CD14-positive monocyte (primary cell): ENCODE data around the gene GLMP. TPM values are rescaled to one million over a fixed set of nuclear protein-coding genes. Genes with fewer than 3 reads are reported as not detected.

Experiments used
- DNase-seq, 3 donors: peaks; one replicate each; pipeline ENCODE4 v3.0.0-alpha.2; 2011 to 2022
- H2AFZ ChIP-seq: 2 replicates; pipeline ENCODE4 v1.6.0; 2012; ENCODE audit warnings: mild to moderate bottlenecking, low read depth, low read length, inconsistent platforms; ENCODE audit not compliant: insufficient read depth, poor library complexity, severe bottlenecking
- H3K27ac ChIP-seq, 2 donors: 1 replicate in 1 of 2; 2 replicates in 1 of 2; pipeline ENCODE4 v1.5.1; 2012 to 2013; ENCODE audit warnings: low read length in 2 of 2, control low read depth in 1 of 2, inconsistent platforms in 1 of 2, low read depth in 1 of 2, mild to moderate bottlenecking in 1 of 2
- H3K27me3 ChIP-seq, 2 donors: one replicate each; pipeline versions ENCODE4 v1.6.0 to v1.6.1; 2011 to 2013; ENCODE audit warnings: low read length in 2 of 2; ENCODE audit not compliant: control insufficient read depth in 2 of 2, insufficient read depth in 2 of 2
- H3K36me3 ChIP-seq, 2 donors: replicated peaks in 1 of 2; 1 replicate in 1 of 2; 2 replicates in 1 of 2; pipeline versions ENCODE4 v1.5.1 to v1.6.1; 2012 to 2013; ENCODE audit warnings: low read length in 2 of 2, control low read depth in 1 of 2, inconsistent platforms in 1 of 2, mild to moderate bottlenecking in 1 of 2; ENCODE audit not compliant: insufficient read depth in 2 of 2, control insufficient read depth in 1 of 2
- H3K4me1 ChIP-seq, 2 donors: 1 replicate in 1 of 2; 2 replicates in 1 of 2; pipeline versions ENCODE4 v1.5.1 to v1.6.1; 2012 to 2013; ENCODE audit warnings: low read length in 2 of 2, control low read depth in 1 of 2, inconsistent platforms in 1 of 2, mild to moderate bottlenecking in 1 of 2, moderate library complexity in 1 of 2; ENCODE audit not compliant: insufficient read depth in 2 of 2, control insufficient read depth in 1 of 2
- H3K4me2 ChIP-seq: replicated peaks from 2 replicates; pipeline ENCODE3; 2012; ENCODE audit warnings: low read length, moderate library complexity, mild to moderate bottlenecking; ENCODE audit not compliant: poor library complexity, severe bottlenecking; ENCODE audit errors: extremely low read depth
- H3K4me3 ChIP-seq, 3 experiments: fragments of 200-600 bp in 1 of 3; sonication (generic) in 1 of 3; replicated peaks in 1 of 3; 1 replicate in 2 of 3; 2 replicates in 1 of 3; pipeline ENCODE4 v1.5.1; 2011 to 2013; ENCODE audit warnings: low read length in 3 of 3, mild to moderate bottlenecking in 3 of 3, control low read depth in 2 of 3, low read depth in 2 of 3, inconsistent platforms in 1 of 3, moderate library complexity in 1 of 3
- H3K79me2 ChIP-seq: 2 replicates; pipeline ENCODE4 v1.6.0; 2012; ENCODE audit warnings: mild to moderate bottlenecking, control low read depth, inconsistent platforms, low read length, moderate library complexity; ENCODE audit not compliant: insufficient read depth
- H3K9ac ChIP-seq: 2 replicates; pipeline ENCODE4 v1.6.0; 2017; ENCODE audit warnings: low read length, mild to moderate bottlenecking; ENCODE audit not compliant: insufficient read depth, poor library complexity, severe bottlenecking
- H3K9me3 ChIP-seq, 2 donors: replicated peaks in 1 of 2; 1 replicate in 1 of 2; 2 replicates in 1 of 2; pipeline versions ENCODE4 v1.5.1 to v1.6.1; 2012 to 2013; ENCODE audit warnings: low read length in 2 of 2, control low read depth in 1 of 2; ENCODE audit not compliant: control insufficient read depth in 1 of 2, insufficient read depth in 1 of 2
- H4K20me1 ChIP-seq: 2 replicates; pipeline ENCODE4 v1.6.0; 2012; ENCODE audit warnings: mild to moderate bottlenecking, low read length, control low read depth, moderate library complexity; ENCODE audit not compliant: insufficient read depth
- H3K27ac Mint-ChIP-seq, 7 donors: one replicate each; pipeline ENCODE4 v1.8.0; 2020; ENCODE audit warnings: mild to moderate bottlenecking in 7 of 7, mixed read lengths in 7 of 7, moderate library complexity in 6 of 7, inconsistent platforms in 2 of 7
- H3K27me3 Mint-ChIP-seq, 3 donors: one replicate each; pipeline ENCODE4 v1.8.0; 2021 to 2022; ENCODE audit warnings: low read depth in 3 of 3, mild to moderate bottlenecking in 3 of 3, mixed read lengths in 3 of 3, moderate library complexity in 3 of 3, inconsistent platforms in 1 of 3
- H3K36me3 Mint-ChIP-seq, 2 donors: one replicate each; pipeline ENCODE4 v1.8.0; 2020; ENCODE audit warnings: mixed read lengths in 2 of 2, inconsistent platforms in 1 of 2, mild to moderate bottlenecking in 1 of 2
- H3K4me1 Mint-ChIP-seq: one replicate; pipeline ENCODE4 v1.8.0; 2020; ENCODE audit warnings: mild to moderate bottlenecking, mixed read lengths
- H3K4me3 Mint-ChIP-seq, 2 donors: one replicate each; pipeline ENCODE4 v1.8.0; 2020; ENCODE audit warnings: mild to moderate bottlenecking in 2 of 2, mixed read lengths in 2 of 2, moderate library complexity in 1 of 2
- H3K9me3 Mint-ChIP-seq, 7 donors: one replicate each; pipeline ENCODE4 v1.8.0; 2020 to 2022; ENCODE audit warnings: mixed read lengths in 7 of 7, mild to moderate bottlenecking in 6 of 7, moderate library complexity in 6 of 7, inconsistent platforms in 2 of 7
- CTCF ChIP-seq: fragments of 200-600 bp; IDR thresholded peaks from one replicate; pipeline ENCODE4 v1.8.0; 2022; ENCODE audit warnings: antibody characterized with exemption, mild to moderate bottlenecking
- WGBS: methylation state at CpG from one replicate; pipeline ENCODE4 v1.1.5; 2013; ENCODE audit warnings: missing lambda C conversion rate; ENCODE audit not compliant: insufficient coverage; 5-methylcytosine and 5-hydroxymethylcytosine counted together
- intact Hi-C, 2 donors: fragments of 100-400 bp; cut with micrococcal nuclease; formaldehyde crosslinking; loops; one replicate each; pipeline versions ENCODE4 v1.15.0 to v1.15.1; 2023
- polyA plus RNA-seq, 3 donors: library from polyadenylated mRNA; depleted of rRNA in 1 of 3; unstranded in 2 of 3; stranded (reverse) in 1 of 3; fragments of 300-500 nt in 2 of 3; fragments of >200 nt in 1 of 3; fragmentation: Illumina TruSeq in 2 of 3; gene quantifications; 1 replicate in 2 of 3; 2 replicates in 1 of 3; pipeline ENCODE4 v1.2.3, GENCODE V29; 2012 to 2021

The GLMP gene
- polyA plus RNA-seq, 3 donors = 24.3 to 59.6 (median 34.7) TPM

GRCh38 chr1:156284757-156285156 lies 10.7 kb downstream of the GLMP start:
- peaks cover 13 to 28% of the 10 kb centered on the region in 2 donors for H3K36me3 ChIP-seq
- H3K9ac ChIP-seq = no peak overlapping the region
- H2AFZ ChIP-seq = peak overlapping the region; percentile 26
- Mint-ChIP-seq H3K4me3 (peak overlapping the region in 1 of 2 donors; percentile 70), H3K36me3 (peaks cover 16 to 42% of the 10 kb centered on the region in 2 donors), H3K4me1 (peaks cover 48% of the 10 kb centered on the region), H3K27me3 (no peaks in the 10 kb centered on the region), H3K27ac (peak overlapping the region; percentile 14 to 87 (median 80)), H3K9me3 (no peaks in the 10 kb centered on the region)
- no peaks in the 10 kb centered on the region for H3K27me3 ChIP-seq
- H4K20me1 ChIP-seq = peaks cover 25% of the 10 kb centered on the region
- peak overlapping the region; percentile 38 for H3K4me2 ChIP-seq
- DNase-seq = peak in 1 of 3 donors; percentile 70
- intact Hi-C loops = no loop called here
- peak overlapping the region in 1 of 3 experiments; percentile 94 for H3K4me3 ChIP-seq
- H3K27ac ChIP-seq = peak overlapping the region; percentile 39 to 55
- peaks cover 48 to 51% of the 10 kb centered on the region in 2 donors for H3K4me1 ChIP-seq
- no peak for TF ChIP-seq CTCF
- WGBS = 17% methylated on average over 2 of the region's 4 CpGs
- H3K9me3 ChIP-seq = no peaks in the 10 kb centered on the region
- H3K79me2 ChIP-seq = peaks cover 46% of the 10 kb centered on the region

GRCh38 chr1:156284112-156284511 lies 11.4 kb downstream of the GLMP start, which contains the start of gene TMEM79:
TMEM79 (plus strand) TSS chr1:156284325; CDS start chr1:156285227, 902 bp downstream.
- Histone ChIP-seq H3K9me3 (no peaks in the 10 kb centered on the region), H3K4me2 (peak within 1 kb of the TSS; percentile 90), H3K4me3 (peak within 1 kb of the TSS; percentile 63 to 96 (median 94)), H2AFZ (peak within 1 kb of the TSS; percentile 82), H3K36me3 (peaks cover 13 to 30% of the 10 kb centered on the region in 2 donors), H3K9ac (peak within 1 kb of the TSS; percentile 85), H3K27ac (peak within 1 kb of the TSS; percentile 79 to 82), H3K79me2 (peaks cover 53% of the 10 kb centered on the region), H3K27me3 (no peaks in the 10 kb centered on the region), H3K4me1 (peaks cover 55 to 57% of the 10 kb centered on the region in 2 donors), H4K20me1 (peaks cover 31% of the 10 kb centered on the region)
- Mint-ChIP-seq H3K36me3 (peaks cover 13 to 40% of the 10 kb centered on the region in 2 donors), H3K4me1 (peaks cover 48% of the 10 kb centered on the region), H3K9me3 (no peaks in the 10 kb centered on the region), H3K27ac (peak within 1 kb of the TSS; percentile 87 to 95 (median 90)), H3K4me3 (peak within 1 kb of the TSS; percentile 90 to 94), H3K27me3 (no peaks in the 10 kb centered on the region)
- DNase-seq = no peak
- intact Hi-C loops = no loop called here
- TF ChIP-seq CTCF = no peak
- WGBS = 98% methylated on average over 6 of the region's 7 CpGs
